GM13976 (cell line): Measurements from ENCODE around the gene SMAD2.
A peak's percentile ranks its signal among the peaks of the same experiment; 100 is the strongest.

Experiments used
- DNase-seq: peaks from one replicate; pipeline ENCODE4 v3.0.0; 2012; ENCODE audit warnings: low spot score
- CTCF ChIP-seq: IDR thresholded peaks from 2 replicates; pipeline ENCODE4 v1.5.1; 2012; ENCODE audit warnings: borderline replicate concordance, mild to moderate bottlenecking; ENCODE audit not compliant: insufficient read depth; ENCODE audit errors: extremely low read depth, missing control alignments, control extremely low read depth
- in situ Hi-C: fragments of 300-500 bp; cut with MboI; formaldehyde crosslinking; loops from one replicate; pipeline ENCODE4 v1.12.0; 2022; ENCODE audit warnings: low sequenced_read_pairs, mixed read lengths, inconsistent platforms; ENCODE audit not compliant: unreplicated experiment

SMAD2 gene

GRCh38 chr18:47893047-47893446 is 37.4 kb downstream of the SMAD2 start:
- no peak for DNase-seq
- TF ChIP-seq CTCF: no peak
- in situ Hi-C loops: no loop called here

DNA sequence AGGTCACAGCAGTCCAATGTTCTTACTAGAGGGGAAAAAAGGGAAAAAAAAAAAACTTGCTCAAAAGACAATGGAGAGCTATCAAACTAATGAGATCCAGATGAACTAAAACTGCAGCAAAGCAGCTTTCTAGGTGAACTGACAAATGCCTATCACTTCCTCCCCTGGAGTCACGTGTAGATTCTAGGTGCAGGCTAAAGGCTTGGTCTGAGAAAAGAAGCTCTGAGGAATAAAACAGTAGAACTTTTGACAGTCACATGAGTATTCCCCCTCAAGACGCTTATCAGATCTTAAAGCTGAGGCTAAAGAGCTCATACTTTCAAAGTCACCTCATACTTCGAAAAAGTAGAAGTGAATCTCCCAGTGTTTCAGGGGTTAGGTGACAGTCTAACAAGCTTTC is 42.3 kb downstream of the SMAD2 start:
- in situ Hi-C loops: no loop called here
- DNase-seq: peak; percentile 10
- no peak for TF ChIP-seq CTCF

- TF ChIP-seq CTCF: no peak
- DNase-seq: no peak
- in situ Hi-C loops: no loop called here
Measured at GRCh38 chr18:47887227-47887626, 43.2 kb downstream of the SMAD2 start.

DNA sequence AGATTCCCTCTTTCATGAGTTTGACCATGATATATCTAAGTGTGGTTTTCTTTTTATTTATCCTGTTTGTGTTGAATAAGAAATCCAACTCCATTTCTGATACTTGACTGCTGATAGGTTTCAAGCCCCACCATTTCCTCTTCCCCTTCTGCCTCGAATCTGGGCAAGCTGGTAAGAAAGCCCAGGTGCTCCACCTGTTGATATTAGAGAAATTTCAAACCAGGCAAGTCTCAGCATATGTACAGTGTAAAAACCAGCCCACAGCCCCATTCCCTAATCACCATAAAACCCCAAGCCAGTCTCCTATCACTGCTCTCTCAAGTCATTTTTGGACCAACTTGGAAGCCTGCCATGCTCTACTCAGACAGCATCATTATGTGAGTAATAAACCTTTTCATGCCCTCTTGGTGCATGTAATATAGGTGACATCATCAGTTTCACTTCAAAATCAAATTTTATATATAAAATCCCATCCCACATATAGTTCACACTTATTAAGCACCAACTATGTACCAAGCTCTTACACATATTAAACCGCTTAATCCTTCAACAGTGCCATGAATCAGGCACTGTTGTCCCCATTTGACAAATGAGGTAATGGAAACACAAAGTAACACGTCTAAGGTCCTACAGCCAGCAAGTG is 46.6 kb downstream of the SMAD2 start:
- no peak for TF ChIP-seq CTCF
- in situ Hi-C loops: no loop called here
- DNase-seq: no peak

- DNase-seq: no peak
- in situ Hi-C loops: no loop called here
- TF ChIP-seq CTCF: no peak
Measured at GRCh38 chr18:47882641-47883040, 47.8 kb downstream of the SMAD2 start.

- in situ Hi-C loops: no loop called here
- DNase-seq: no peak
Measured at GRCh38 chr18:47881752-47882455, 48.6 kb downstream of the SMAD2 start.

More at GRCh38 chr18:47881752-47882455, 48.6 kb downstream of the SMAD2 start:
- TF ChIP-seq CTCF: no peak
